HUES48 (cell line): ENCODE results near the gene RAB3C.
"Not testable (repeated sequence)": the region's sequence is repeated elsewhere in the genome, so short reads cannot be mapped to it uniquely, and the experiment has no call there.

Experiments
- H3K27ac ChIP-seq: one replicate; pipeline ENCODE4 v1.7.0; 2013; ENCODE audit warnings: low read depth, low read length, inconsistent platforms
- H3K27me3 ChIP-seq: 2 replicates; pipeline ENCODE4 v1.6.1; 2013; ENCODE audit warnings: mild to moderate bottlenecking, low read length; ENCODE audit not compliant: control insufficient read depth, insufficient read depth
- H3K36me3 ChIP-seq: 2 replicates; pipeline ENCODE4 v1.6.1; 2013; ENCODE audit warnings: low read length; ENCODE audit not compliant: control insufficient read depth, insufficient read depth
- H3K4me1 ChIP-seq: 2 replicates; pipeline ENCODE4 v1.6.1; 2013; ENCODE audit warnings: mild to moderate bottlenecking, low read length; ENCODE audit not compliant: control insufficient read depth, insufficient read depth
- H3K4me3 ChIP-seq: 2 replicates; pipeline ENCODE4 v1.5.1; 2013; ENCODE audit warnings: mild to moderate bottlenecking, low read depth, low read length
- H3K9ac ChIP-seq: 2 replicates; pipeline ENCODE4 v1.6.1; 2013; ENCODE audit warnings: mild to moderate bottlenecking, low read depth, low read length, moderate library complexity
- H3K9me3 ChIP-seq: 2 replicates; pipeline ENCODE4 v1.6.1; 2013; ENCODE audit warnings: low read length; ENCODE audit not compliant: control insufficient read depth, insufficient read depth

Gene RAB3C

DNA sequence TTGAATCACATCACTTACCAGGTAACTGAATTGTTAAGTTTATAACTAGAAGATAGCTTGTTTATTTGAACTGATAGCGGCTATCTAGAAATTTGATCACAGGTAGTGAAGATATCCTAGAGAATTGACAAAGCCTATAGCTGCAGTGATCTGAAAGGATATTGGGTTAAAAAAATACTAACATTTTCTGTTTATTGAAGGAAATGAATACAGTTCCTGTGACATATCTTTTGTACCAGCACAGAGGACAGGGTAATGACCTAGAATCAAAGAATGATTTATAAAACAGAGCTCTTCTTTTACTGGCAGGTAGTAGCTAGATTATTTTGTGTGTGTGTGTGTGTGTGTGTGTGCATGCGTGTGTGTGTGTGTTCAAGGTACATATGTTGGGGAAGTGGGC lies 94.8 kb downstream of the RAB3C start:
- no peaks in the 10 kb centered on the region for H3K27me3 ChIP-seq
- no peak overlapping the region for H3K9ac ChIP-seq
- H3K9me3 ChIP-seq: no peaks in the 10 kb centered on the region
- no peak overlapping the region for H3K27ac ChIP-seq
- no peaks in the 10 kb centered on the region for H3K4me1 ChIP-seq
- no peaks in the 10 kb centered on the region for H3K36me3 ChIP-seq
- H3K4me3 ChIP-seq: no peak overlapping the region

DNA sequence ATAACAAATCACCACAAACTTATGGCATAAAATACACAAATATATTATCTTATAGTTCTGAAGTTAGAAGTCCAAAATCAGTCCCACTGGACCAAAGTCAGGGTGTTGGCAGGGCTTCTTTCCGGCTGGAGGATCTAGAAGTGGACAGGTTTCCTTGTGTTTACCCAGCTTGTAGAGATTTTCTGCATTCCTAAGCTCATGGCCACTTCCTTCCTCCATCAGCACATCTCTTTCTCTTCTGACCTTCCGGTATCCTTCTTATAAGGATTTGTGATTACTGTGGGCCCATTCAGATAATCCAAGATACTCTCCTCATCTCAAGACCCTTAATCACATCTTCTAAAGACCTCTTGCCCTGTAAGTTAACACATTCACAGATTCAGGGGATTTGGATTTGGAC lies 97.6 kb downstream of the RAB3C start:
- H3K4me1 ChIP-seq: no peaks in the 10 kb centered on the region
- H3K27ac ChIP-seq: no peak overlapping the region
- no peaks in the 10 kb centered on the region for H3K27me3 ChIP-seq
- no peaks in the 10 kb centered on the region for H3K36me3 ChIP-seq
- no peak overlapping the region for H3K9ac ChIP-seq
- no peaks in the 10 kb centered on the region for H3K9me3 ChIP-seq
- no peak overlapping the region for H3K4me3 ChIP-seq

DNA sequence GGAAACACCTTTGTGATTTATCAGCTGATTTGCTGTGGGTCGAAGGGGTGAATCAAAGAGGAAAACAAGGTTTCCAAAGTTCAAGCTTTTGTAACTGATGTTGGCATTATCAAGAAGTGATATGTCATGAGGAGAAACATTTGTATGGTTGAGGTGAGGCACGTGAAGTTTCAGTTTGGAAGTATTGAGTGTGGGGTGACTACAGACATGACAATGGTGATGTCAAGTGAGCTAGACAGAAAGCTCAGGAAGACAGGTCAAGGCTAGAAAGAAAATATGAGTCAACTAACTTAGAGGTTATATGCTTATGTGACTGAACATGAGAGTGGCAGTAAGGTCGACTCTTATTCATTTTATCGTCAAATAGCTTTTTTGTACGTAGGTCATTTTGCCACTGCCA lies 99.1 kb downstream of the RAB3C start:
- Histone ChIP-seq H3K27me3 (no peaks in the 10 kb centered on the region), H3K9me3 (no peaks in the 10 kb centered on the region), H3K4me1 (no peaks in the 10 kb centered on the region)

DNA sequence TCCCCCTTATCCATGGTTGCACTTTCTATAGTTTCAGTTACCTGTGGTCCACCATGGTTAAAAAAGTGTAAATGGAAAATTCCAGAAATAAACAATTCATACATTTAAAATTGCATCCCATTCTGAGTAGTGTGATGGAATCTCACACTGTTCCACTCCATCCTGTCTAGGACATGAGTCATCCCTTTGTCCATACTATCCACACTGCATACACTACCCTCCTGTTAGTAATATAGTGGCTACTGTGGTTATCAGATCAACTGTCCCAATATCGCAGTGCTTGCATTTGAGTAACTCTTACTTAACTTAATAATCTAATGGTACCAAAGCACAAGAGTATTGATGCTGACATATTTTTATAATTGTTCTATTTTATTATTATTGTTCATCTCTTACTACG lies 100.7 kb downstream of the RAB3C start:
- no peak overlapping the region for H3K4me3 ChIP-seq
- no peaks in the 10 kb centered on the region for H3K27me3 ChIP-seq
- no peaks in the 10 kb centered on the region for H3K9me3 ChIP-seq
- no peaks in the 10 kb centered on the region for H3K4me1 ChIP-seq
- H3K27ac ChIP-seq: no peak overlapping the region
- H3K36me3 ChIP-seq: no peaks in the 10 kb centered on the region
- no peak overlapping the region for H3K9ac ChIP-seq

More for the DNA sequence above, 99.1 kb downstream of the RAB3C start:
- Histone ChIP-seq H3K27ac (no peak overlapping the region), H3K4me3 (no peak overlapping the region), H3K36me3 (no peaks in the 10 kb centered on the region), H3K9ac (no peak overlapping the region)

DNA sequence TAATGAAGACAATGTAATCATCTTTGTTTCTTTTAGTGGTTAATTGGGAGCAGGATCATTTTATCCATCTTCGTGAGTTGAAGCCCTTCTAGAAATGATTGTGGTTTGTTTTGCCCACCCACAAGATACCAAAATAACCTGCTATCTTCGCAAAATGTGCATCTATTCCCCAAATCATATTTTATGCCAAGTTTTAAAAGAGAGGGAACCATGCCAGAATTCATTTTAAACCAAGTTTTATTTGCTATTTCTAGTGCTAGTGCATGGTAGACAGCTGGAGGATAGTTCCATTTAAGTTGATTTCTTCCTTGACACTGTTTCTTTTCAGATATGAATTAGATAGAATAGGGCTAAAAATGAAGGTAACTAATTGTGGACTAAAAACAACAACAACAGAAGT lies 104.2 kb downstream of the RAB3C start:
- no peaks in the 10 kb centered on the region for H3K9me3 ChIP-seq
- H3K9ac ChIP-seq: no peak overlapping the region
- no peak overlapping the region for H3K4me3 ChIP-seq
- no peaks in the 10 kb centered on the region for H3K4me1 ChIP-seq
- H3K27me3 ChIP-seq: no peaks in the 10 kb centered on the region
- no peaks in the 10 kb centered on the region for H3K36me3 ChIP-seq
- no peak overlapping the region for H3K27ac ChIP-seq

- H3K9ac ChIP-seq: no peak overlapping the region
- H3K9me3 ChIP-seq: no peaks in the 10 kb centered on the region
- H3K4me3 ChIP-seq: no peak overlapping the region
These were observed 104.7 kb downstream of the RAB3C start for GRCh38 chr5:58687595-58687994.

GRCh38 chr5:58699088-58699761 lies 116.3 kb downstream of the RAB3C start:
- H3K36me3 ChIP-seq, H3K4me3 ChIP-seq, H3K27ac ChIP-seq, H3K9ac ChIP-seq, H3K4me1 ChIP-seq, H3K27me3 ChIP-seq: not testable (repeated sequence)
- H3K9me3 ChIP-seq: peaks cover 13% of the 10 kb centered on the region

More at GRCh38 chr5:58687595-58687994, 104.7 kb downstream of the RAB3C start:
- Histone ChIP-seq H3K36me3 (no peaks in the 10 kb centered on the region), H3K27ac (no peak overlapping the region), H3K4me1 (no peaks in the 10 kb centered on the region), H3K27me3 (no peaks in the 10 kb centered on the region)

DNA sequence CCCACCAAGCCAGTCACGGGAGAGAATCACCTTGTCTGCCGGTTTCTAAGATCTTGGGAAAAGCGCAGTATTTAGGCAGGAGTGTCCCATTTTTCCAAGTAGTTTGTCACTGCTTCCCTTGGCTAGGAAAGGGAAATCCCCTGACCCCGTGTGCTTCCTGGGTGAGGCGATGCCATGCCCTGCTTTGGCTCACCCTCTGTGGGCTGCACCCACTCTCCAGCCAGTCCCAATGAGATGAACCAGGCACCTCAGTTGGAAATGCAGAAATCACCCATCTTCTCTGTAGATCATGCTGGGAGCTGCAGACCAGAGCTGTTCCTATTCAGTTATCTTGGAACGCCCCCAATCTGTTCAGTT lies 116.9 kb downstream of the RAB3C start:
- H3K27ac ChIP-seq: no peak overlapping the region
- no peaks in the 10 kb centered on the region for H3K36me3 ChIP-seq
- no peaks in the 10 kb centered on the region for H3K27me3 ChIP-seq
- H3K4me3 ChIP-seq: no peak overlapping the region
- H3K9ac ChIP-seq: no peak overlapping the region
- peaks cover 13% of the 10 kb centered on the region for H3K9me3 ChIP-seq
- H3K4me1 ChIP-seq: no peaks in the 10 kb centered on the region

DNA sequence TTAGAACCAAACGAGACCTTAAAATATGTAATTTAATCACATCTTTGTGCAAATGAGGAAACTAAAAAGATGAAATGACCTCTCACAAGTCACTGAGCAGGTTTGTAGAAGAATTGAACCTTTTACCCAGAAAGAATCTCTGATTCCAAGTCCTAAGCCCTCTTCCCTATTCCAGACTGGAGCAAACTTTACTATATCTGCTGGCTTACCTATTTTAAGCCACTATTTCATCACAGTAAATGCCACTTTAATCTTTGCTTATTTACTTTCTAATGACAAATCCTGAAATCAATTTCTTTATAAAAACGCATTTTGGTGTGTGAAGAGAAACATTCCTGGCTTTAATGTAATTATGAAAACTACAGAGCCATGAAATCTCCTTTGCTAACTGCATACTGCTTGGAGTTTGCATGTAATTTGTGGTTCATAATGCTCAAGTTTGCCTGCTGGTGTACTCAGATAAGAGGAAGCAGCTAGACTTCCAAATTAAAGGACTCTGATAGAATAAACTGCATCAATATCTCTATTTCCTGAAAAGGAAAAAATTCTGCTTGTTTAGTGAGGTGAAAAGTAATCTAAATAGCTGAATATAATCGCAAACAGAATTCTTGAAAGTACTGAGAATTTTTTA lies 121.2 kb downstream of the RAB3C start:
- no peaks in the 10 kb centered on the region for H3K4me1 ChIP-seq
- no peak overlapping the region for H3K4me3 ChIP-seq
- H3K9ac ChIP-seq: no peak overlapping the region
- no peak overlapping the region for H3K27ac ChIP-seq
- H3K27me3 ChIP-seq: no peaks in the 10 kb centered on the region
- no peaks in the 10 kb centered on the region for H3K36me3 ChIP-seq
- peaks cover 13% of the 10 kb centered on the region for H3K9me3 ChIP-seq

DNA sequence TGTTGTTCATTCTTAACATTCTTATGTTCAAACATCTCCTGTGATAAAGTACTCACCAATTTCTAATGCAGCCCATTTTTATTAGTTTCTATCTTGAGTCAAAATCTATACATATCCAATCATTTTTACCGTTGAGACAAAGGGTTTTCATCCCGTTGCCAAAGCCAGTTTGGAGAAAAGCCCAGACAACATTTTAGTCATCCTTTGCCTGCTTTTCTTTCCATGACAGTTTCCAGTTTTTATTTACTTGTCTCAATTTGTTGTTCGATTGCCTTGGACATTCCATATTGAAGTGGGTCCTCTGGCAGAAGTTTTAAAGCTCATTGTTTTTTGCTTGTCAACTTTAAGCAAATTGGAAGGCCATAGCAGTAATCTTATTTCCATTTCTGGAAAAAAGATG lies 123.9 kb downstream of the RAB3C start:
- Histone ChIP-seq H3K4me1 (no peaks in the 10 kb centered on the region), H3K4me3 (no peak overlapping the region), H3K36me3 (no peaks in the 10 kb centered on the region), H3K9me3 (no peaks in the 10 kb centered on the region), H3K27ac (no peak overlapping the region), H3K9ac (no peak overlapping the region), H3K27me3 (no peaks in the 10 kb centered on the region)

DNA sequence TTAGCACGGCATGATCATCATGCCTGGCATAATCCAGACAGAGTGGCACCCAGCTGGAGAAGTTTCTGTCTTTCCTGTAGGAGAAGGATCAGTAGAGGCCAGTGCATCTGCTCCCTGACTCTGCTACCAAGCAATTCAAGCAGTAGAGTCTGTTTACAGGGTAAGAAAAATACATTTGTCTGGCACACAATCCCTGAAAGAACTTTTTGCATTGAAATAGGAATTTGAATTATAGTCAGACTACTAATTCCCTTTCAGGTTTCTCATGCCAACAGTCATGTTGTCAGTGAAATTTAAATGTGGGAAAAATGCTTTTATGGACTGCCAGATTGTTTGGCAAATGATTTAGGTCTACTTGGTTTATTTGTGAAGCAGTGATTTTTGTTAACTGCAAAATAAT lies 125.6 kb downstream of the RAB3C start:
- no peaks in the 10 kb centered on the region for H3K9me3 ChIP-seq

More for the DNA sequence above, 125.6 kb downstream of the RAB3C start:
- Histone ChIP-seq H3K27me3 (no peaks in the 10 kb centered on the region), H3K36me3 (no peaks in the 10 kb centered on the region), H3K27ac (no peak overlapping the region), H3K4me1 (no peaks in the 10 kb centered on the region), H3K4me3 (no peak overlapping the region), H3K9ac (no peak overlapping the region)
